Subcutaneous abdominal adipose tissue (tissue), 5 donors: ENCODE data around the gene DLG2.

Source experiments
- H3K27ac ChIP-seq: one replicate; pipeline ENCODE4 v1.7.0; 2013; ENCODE audit warnings: low read depth, mild to moderate bottlenecking, inconsistent platforms, low read length, moderate library complexity
- H3K27me3 ChIP-seq, 5 donors: one replicate each; pipeline ENCODE4 v1.7.0; 2013; ENCODE audit warnings: low read length in 5 of 5, inconsistent platforms in 1 of 5; ENCODE audit not compliant: control insufficient read depth in 5 of 5, insufficient read depth in 4 of 5
- H3K36me3 ChIP-seq, 5 donors: one replicate each; pipeline ENCODE4 v1.7.0; 2013; ENCODE audit warnings: low read length in 5 of 5; ENCODE audit not compliant: control insufficient read depth in 5 of 5, insufficient read depth in 5 of 5
- H3K4me1 ChIP-seq, 5 donors: one replicate each; pipeline ENCODE4 v1.7.0; 2013; ENCODE audit warnings: low read length in 5 of 5, mild to moderate bottlenecking in 3 of 5, moderate library complexity in 1 of 5; ENCODE audit not compliant: control insufficient read depth in 5 of 5, insufficient read depth in 5 of 5
- H3K4me3 ChIP-seq, 5 donors: one replicate each; pipeline ENCODE4 v1.7.0; 2013; ENCODE audit warnings: low read length in 5 of 5, low read depth in 1 of 5
- H3K9ac ChIP-seq, 5 donors: one replicate each; pipeline ENCODE4 v1.7.0; 2013; ENCODE audit warnings: low read length in 5 of 5, mild to moderate bottlenecking in 4 of 5, moderate library complexity in 3 of 5
- H3K9me3 ChIP-seq, 5 donors: one replicate each; pipeline ENCODE4 v1.7.0; 2013; ENCODE audit warnings: low read length in 5 of 5; ENCODE audit not compliant: control insufficient read depth in 5 of 5
- donor health status: healthy.
- donor health status: healthy.
- donor health status: healthy.
- donor health status: healthy.
- donor health status: healthy.

DLG2 gene

GRCh38 chr11:83826078-83826477, 1801.1 kb downstream of the DLG2 start:
- H3K27me3 ChIP-seq: no peaks in the 10 kb centered on the region
- H3K36me3 ChIP-seq: no peaks in the 10 kb centered on the region
- no peak overlapping the region for H3K9ac ChIP-seq
- no peak overlapping the region for H3K27ac ChIP-seq
- peaks cover 0 to 4% (median 0%) of the 10 kb centered on the region in 5 donors for H3K4me1 ChIP-seq
- H3K4me3 ChIP-seq: no peak overlapping the region
- no peaks in the 10 kb centered on the region for H3K9me3 ChIP-seq

- peaks cover 0 to 4% (median 0%) of the 10 kb centered on the region in 5 donors for H3K4me1 ChIP-seq
- no peak overlapping the region for H3K4me3 ChIP-seq
- H3K9me3 ChIP-seq: no peaks in the 10 kb centered on the region
- no peaks in the 10 kb centered on the region for H3K36me3 ChIP-seq
- H3K9ac ChIP-seq: no peak overlapping the region
- H3K27ac ChIP-seq: no peak overlapping the region
- no peaks in the 10 kb centered on the region for H3K27me3 ChIP-seq
Measured at GRCh38 chr11:83823461-83824025, 1803.6 kb downstream of the DLG2 start.

GRCh38 chr11:83819931-83820549, 1807.1 kb downstream of the DLG2 start:
- Histone ChIP-seq H3K9me3 (no peaks in the 10 kb centered on the region), H3K27me3 (no peaks in the 10 kb centered on the region), H3K27ac (no peak overlapping the region), H3K9ac (no peak overlapping the region), H3K36me3 (no peaks in the 10 kb centered on the region), H3K4me1 (no peaks in the 10 kb centered on the region), H3K4me3 (no peak overlapping the region)

- no peaks in the 10 kb centered on the region for H3K9me3 ChIP-seq
- no peak overlapping the region for H3K9ac ChIP-seq
- no peaks in the 10 kb centered on the region for H3K36me3 ChIP-seq
- H3K27me3 ChIP-seq: no peaks in the 10 kb centered on the region
- H3K4me3 ChIP-seq: no peak overlapping the region
- no peaks in the 10 kb centered on the region for H3K4me1 ChIP-seq
- H3K27ac ChIP-seq: no peak overlapping the region
Measured at GRCh38 chr11:83818349-83818748, 1808.8 kb downstream of the DLG2 start.

GRCh38 chr11:83816572-83817187, 1810.5 kb downstream of the DLG2 start:
- Histone ChIP-seq H3K36me3 (no peaks in the 10 kb centered on the region), H3K9ac (no peak overlapping the region), H3K9me3 (no peaks in the 10 kb centered on the region), H3K4me1 (no peaks in the 10 kb centered on the region), H3K4me3 (no peak overlapping the region), H3K27me3 (no peaks in the 10 kb centered on the region), H3K27ac (no peak overlapping the region)

- Histone ChIP-seq H3K9ac (no peak overlapping the region), H3K9me3 (no peaks in the 10 kb centered on the region), H3K36me3 (no peaks in the 10 kb centered on the region), H3K27ac (no peak overlapping the region), H3K27me3 (no peaks in the 10 kb centered on the region), H3K4me1 (no peaks in the 10 kb centered on the region), H3K4me3 (no peak overlapping the region)
Measured at GRCh38 chr11:83815736-83816135, 1811.4 kb downstream of the DLG2 start.

GRCh38 chr11:83813296-83813695, 1813.8 kb downstream of the DLG2 start:
- H3K27me3 ChIP-seq: peaks cover 0 to 4% (median 0%) of the 10 kb centered on the region in 5 donors
- H3K4me3 ChIP-seq: no peak overlapping the region
- no peaks in the 10 kb centered on the region for H3K36me3 ChIP-seq
- no peaks in the 10 kb centered on the region for H3K4me1 ChIP-seq
- H3K9ac ChIP-seq: no peak overlapping the region
- no peak overlapping the region for H3K27ac ChIP-seq
- no peaks in the 10 kb centered on the region for H3K9me3 ChIP-seq

- no peaks in the 10 kb centered on the region for H3K9me3 ChIP-seq
- H3K27ac ChIP-seq: no peak overlapping the region
- peaks cover 0 to 5% (median 4%) of the 10 kb centered on the region in 5 donors for H3K27me3 ChIP-seq
- no peaks in the 10 kb centered on the region for H3K36me3 ChIP-seq
- H3K4me1 ChIP-seq: no peaks in the 10 kb centered on the region
- no peak overlapping the region for H3K4me3 ChIP-seq
- no peak overlapping the region for H3K9ac ChIP-seq
Measured at GRCh38 chr11:83809274-83809673, 1817.9 kb downstream of the DLG2 start.

GRCh38 chr11:83801799-83802198, 1825.3 kb downstream of the DLG2 start:
- H3K27ac ChIP-seq: no peak overlapping the region
- no peak overlapping the region for H3K4me3 ChIP-seq
- H3K4me1 ChIP-seq: no peaks in the 10 kb centered on the region
- H3K9ac ChIP-seq: no peak overlapping the region
- no peaks in the 10 kb centered on the region for H3K27me3 ChIP-seq
- no peaks in the 10 kb centered on the region for H3K36me3 ChIP-seq
- H3K9me3 ChIP-seq: no peaks in the 10 kb centered on the region

- Histone ChIP-seq H3K36me3 (no peaks in the 10 kb centered on the region), H3K9ac (no peak overlapping the region), H3K4me3 (no peak overlapping the region), H3K9me3 (no peaks in the 10 kb centered on the region), H3K27ac (no peak overlapping the region), H3K27me3 (no peaks in the 10 kb centered on the region), H3K4me1 (no peaks in the 10 kb centered on the region)
Measured at GRCh38 chr11:83793310-83793709, 1833.8 kb downstream of the DLG2 start.
